HepG2 (cell line): ENCODE data around the gene OTOP2. TPM values are rescaled to one million over a fixed set of nuclear protein-coding genes. Genes with fewer than 3 reads are reported as not detected.

Source experiments
- ATAC-seq: fragments of 200-7000 bp; cut with Tn5 transposase; 3 replicates; pipeline ENCODE4 v1.9.1; 2020; ENCODE audit warnings: mild to moderate bottlenecking, moderate library complexity
- BruUV-seq: library from RNA; stranded (reverse); fragments of 400-500 nt; replicated peaks from 2 replicates; lab custom pipeline; 2021; lab: Mats Ljungman, UMichigan
- CTCF ChIA-PET: fragments of 300-600 bp; formaldehyde crosslinking; extraction: SDS; loops from one replicate; lab custom pipeline; 2021; ENCODE audit warnings: low total read pairs, inconsistent platforms, low intra/inter-chr PET ratio; lab: Yijun Ruan, JAX
- POLR2A ChIA-PET: fragments of 350-600 bp; sonication (Branson Sonifier 250); formaldehyde crosslinking; loops from one replicate; lab custom pipeline; 2020; ENCODE audit warnings: antibody characterized with exemption, inconsistent platforms; lab: Yijun Ruan, JAX
- DNase-seq: peaks from one replicate; pipeline ENCODE4 v3.0.0-alpha.2; 2015; ENCODE audit warnings: low spot score
- FAIRE-seq: peaks from 3 replicates; lab custom pipeline; 2011; peaks lifted over from hg19 to GRCh38; lab: Jason Lieb, UNC
- H2AFZ ChIP-seq: one replicate; pipeline ENCODE4 v1.6.1; 2011; ENCODE audit warnings: low read length, inconsistent platforms
- H3K27ac ChIP-seq: fragments of 300-600 bp; 3 replicates; pipeline ENCODE4 v1.8.0; 2011; ENCODE audit warnings: mixed run types, mild to moderate bottlenecking, mixed read lengths, low read length, inconsistent platforms; ENCODE audit not compliant: insufficient read depth; ENCODE audit errors: extremely low read length
- H3K27me3 ChIP-seq, 2 experiments: fragments of 200-600 bp in 1 of 2; 2 replicates in 1 of 2; 3 replicates in 1 of 2; pipeline versions ENCODE4 v1.6.0 to v1.8.0; 2011; ENCODE audit warnings: low read length in 2 of 2, mild to moderate bottlenecking in 2 of 2, moderate library complexity in 2 of 2, inconsistent platforms in 1 of 2; ENCODE audit not compliant: insufficient read depth in 2 of 2, control insufficient read depth in 1 of 2
- H3K36me3 ChIP-seq, 2 experiments: fragments of 200-600 bp in 1 of 2; replicated peaks in 1 of 2; 2 replicates in 1 of 2; 3 replicates in 1 of 2; pipeline versions ENCODE4 v1.5.1 to v1.8.0; 2011; ENCODE audit warnings: low read length in 2 of 2, inconsistent platforms in 1 of 2; ENCODE audit not compliant: insufficient read depth in 2 of 2, control insufficient read depth in 1 of 2
- H3K4me1 ChIP-seq: 2 replicates; pipeline ENCODE4 v1.5.1; 2012; ENCODE audit warnings: low read length, inconsistent platforms; ENCODE audit not compliant: insufficient read depth
- H3K4me2 ChIP-seq: 2 replicates; pipeline ENCODE4 v1.6.0; 2011; ENCODE audit warnings: low read depth, low read length, inconsistent platforms
- H3K4me3 ChIP-seq, 3 experiments: fragments of 200-600 bp in 1 of 3; sonication (generic), shearing (Covaris generic) in 1 of 3; replicated peaks in 1 of 3; 2 replicates each; pipeline ENCODE4 v1.5.1; 2011 to 2016; ENCODE audit warnings: low read length in 3 of 3, inconsistent platforms in 2 of 3, low read depth in 2 of 3, mild to moderate bottlenecking in 2 of 3, control low read depth in 1 of 3, mixed read lengths in 1 of 3; ENCODE audit not compliant: insufficient read depth in 1 of 3
- H3K79me2 ChIP-seq: one replicate; pipeline ENCODE4 v1.6.1; 2011; ENCODE audit warnings: low read length, inconsistent platforms; ENCODE audit not compliant: insufficient read depth
- H3K9ac ChIP-seq: 2 replicates; pipeline ENCODE4 v1.6.0; 2011; ENCODE audit warnings: mild to moderate bottlenecking, low read depth, low read length, inconsistent platforms; ENCODE audit not compliant: insufficient read depth
- H3K9me3 ChIP-seq: 2 replicates; pipeline ENCODE4 v1.5.1; 2012; ENCODE audit warnings: mild to moderate bottlenecking, low read length
- H4K20me1 ChIP-seq: 2 replicates; pipeline ENCODE4 v1.6.0; 2011; ENCODE audit warnings: inconsistent platforms, mild to moderate bottlenecking, low read length, moderate library complexity; ENCODE audit not compliant: insufficient read depth
- HNF4G ChIP-seq, 2 experiments: sonication (generic) in 1 of 2; formaldehyde crosslinking in 1 of 2; IDR thresholded peaks; 2 replicates each; pipeline versions ENCODE4 v1.4.0 to v1.6.1; 2011 to 2020; ENCODE audit warnings: borderline replicate concordance in 2 of 2, low read depth in 2 of 2, mild to moderate bottlenecking in 2 of 2, low read length in 1 of 2, missing genetic modification reagents in 1 of 2, moderate library complexity in 1 of 2
- POLR2AphosphoS2 ChIP-seq: IDR thresholded peaks from 2 replicates; pipeline ENCODE4 v1.6.1; 2011; ENCODE audit warnings: low read depth, low read length, improper control_type of control experiment
- REPIN1 ChIP-seq: sonication (generic); formaldehyde crosslinking; IDR thresholded peaks from 2 replicates; pipeline ENCODE4 v1.8.0; 2022; ENCODE audit warnings: missing genetic modification reagents, low read depth, mild to moderate bottlenecking, borderline replicate concordance
- SP5 ChIP-seq: IDR thresholded peaks from 2 replicates; pipeline ENCODE4 v1.6.1; 2016; ENCODE audit warnings: low read depth, borderline replicate concordance
- SRY ChIP-seq: sonication (generic); formaldehyde crosslinking; IDR thresholded peaks from 2 replicates; pipeline ENCODE4 v1.8.0; 2022; ENCODE audit warnings: mild to moderate bottlenecking, missing genetic modification reagents
- TCF7L2 ChIP-seq: IDR thresholded peaks from 2 replicates; pipeline ENCODE4 v1.6.1; 2011; ENCODE audit warnings: mild to moderate bottlenecking, low read depth, low read length, moderate library complexity
- ZBTB7A ChIP-seq: sonication (generic); formaldehyde crosslinking; IDR thresholded peaks from 2 replicates; pipeline ENCODE4 v1.8.0; 2022; ENCODE audit warnings: mild to moderate bottlenecking, missing genetic modification reagents
- ZNF33A ChIP-seq: sonication (generic); formaldehyde crosslinking; IDR thresholded peaks from 2 replicates; pipeline ENCODE4 v1.5.1; 2020; ENCODE audit warnings: missing genetic modification reagents, mild to moderate bottlenecking, moderate library complexity, borderline replicate concordance
- ZNF546 ChIP-seq: sonication (generic); formaldehyde crosslinking; conservative IDR thresholded peaks from 2 replicates; pipeline ENCODE4 v1.8.1; 2023; ENCODE audit warnings: mild to moderate bottlenecking, missing genetic modification reagents
- WGBS: methylation state at CpG from one replicate; pipeline ENCODE4 v1.1.6; 2017; ENCODE audit warnings: low lambda C conversion rate; 5-methylcytosine and 5-hydroxymethylcytosine counted together
- in situ Hi-C: cut with HindIII; loops from 2 replicates; pipeline ENCODE4 v1.10.0; 2017; ENCODE audit warnings: low pct_unique_long_range_greater_than_20kb; ENCODE audit not compliant: extremely low pct_ligation_motif_present
- intact Hi-C: fragments of 100-400 bp; cut with micrococcal nuclease; formaldehyde crosslinking; loops from one replicate; pipeline ENCODE4 v1.10.0; 2022; ENCODE audit not compliant: unreplicated experiment
- polyA plus RNA-seq, 8 experiments: library from polyadenylated mRNA; depleted of rRNA in 3 of 8; stranded (reverse) in 7 of 8; unstranded in 1 of 8; fragments of >200 nt; fragmentation: Illumina TruSeq in 4 of 8; extraction: Trizol in 4 of 8; gene quantifications; 2 replicates each; pipeline versions ENCODE4 v1.2.1 to v1.2.3, GENCODE V29; 2011 to 2016; ENCODE audit warnings: low read depth in 4 of 8, missing spikeins in 1 of 8, mixed read lengths in 1 of 8; ENCODE audit not compliant: insufficient read depth in 1 of 8
- total RNA-seq, 5 experiments: library from RNA; depleted of rRNA; stranded (reverse); fragments of >200 nt; fragmentation: Illumina TruSeq; extraction: Trizol; gene quantifications; 2 replicates each; pipeline ENCODE4 v1.2.3, GENCODE V29; 2016; ENCODE audit warnings: low read depth in 1 of 5
- TF ChIP-seq, protein P1 (sequence below), 2 experiments: fragments of 450-650 bp in 1 of 2; sonication (generic) in 1 of 2; formaldehyde crosslinking in 1 of 2; IDR thresholded peaks; 2 replicates each; pipeline versions ENCODE4 v1.6.1 to v1.8.0; 2016 to 2022; ENCODE audit warnings: antibody characterized with exemption in 1 of 2, mild to moderate bottlenecking in 1 of 2, missing genetic modification reagents in 1 of 2
- TF ChIP-seq, protein P2 (sequence below): sonication (generic); formaldehyde crosslinking; IDR thresholded peaks from 2 replicates; pipeline ENCODE4 v1.4.0; 2020; ENCODE audit warnings: missing genetic modification reagents

The OTOP2 gene
- total and polyA plus RNA-seq, 2 of the 13 experiments (the other 11 are each of a cell fraction or from before 2014, with no cell fraction given) = not detected

DNA sequence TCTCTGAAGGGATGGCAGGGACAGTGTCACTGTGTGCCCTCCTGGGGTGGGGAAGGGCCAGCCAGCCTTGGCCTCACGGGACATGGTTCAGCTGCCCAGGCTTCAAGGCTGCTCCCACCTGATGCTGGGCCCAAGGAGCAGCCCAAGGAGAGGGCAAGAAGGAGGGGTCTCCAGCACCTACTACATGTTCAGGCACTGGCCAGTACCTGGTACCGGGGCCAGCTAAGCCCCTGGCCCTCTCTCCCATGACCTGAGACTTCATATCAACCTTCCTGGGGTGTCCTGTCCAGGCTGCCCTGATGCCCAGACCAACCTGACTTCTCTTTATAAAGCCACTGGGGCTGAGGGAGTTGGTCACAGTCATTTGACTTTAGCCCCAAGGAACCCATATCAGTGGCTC, 2.3 kb upstream of the OTOP2 start:
- WGBS = no CpG with 5 or more reads among the region's 2 CpGs
- TF ChIP-seq ZNF546 (CRISPR knock-in tag) (no peak), ZNF33A (CRISPR knock-in tag) (no peak), SP5 (CRISPR knock-in tag) (no peak), REPIN1 (no peak), TCF7L2 (no peak), ZBTB7A (CRISPR knock-in tag) (no peak), POLR2AphosphoS2 (no peak), HNF4G (IDR thresholded peaks at IDR 0.05; ENCODE audit: borderline replicate concordance, low read depth, low read length) (no peak), HNF4G (CRISPR knock-in tag; IDR thresholded peaks at IDR 0.05; ENCODE audit: borderline replicate concordance, low read depth) (no peak), SRY (CRISPR knock-in tag) (no peak)
- TF ChIP-seq, protein P1, sequence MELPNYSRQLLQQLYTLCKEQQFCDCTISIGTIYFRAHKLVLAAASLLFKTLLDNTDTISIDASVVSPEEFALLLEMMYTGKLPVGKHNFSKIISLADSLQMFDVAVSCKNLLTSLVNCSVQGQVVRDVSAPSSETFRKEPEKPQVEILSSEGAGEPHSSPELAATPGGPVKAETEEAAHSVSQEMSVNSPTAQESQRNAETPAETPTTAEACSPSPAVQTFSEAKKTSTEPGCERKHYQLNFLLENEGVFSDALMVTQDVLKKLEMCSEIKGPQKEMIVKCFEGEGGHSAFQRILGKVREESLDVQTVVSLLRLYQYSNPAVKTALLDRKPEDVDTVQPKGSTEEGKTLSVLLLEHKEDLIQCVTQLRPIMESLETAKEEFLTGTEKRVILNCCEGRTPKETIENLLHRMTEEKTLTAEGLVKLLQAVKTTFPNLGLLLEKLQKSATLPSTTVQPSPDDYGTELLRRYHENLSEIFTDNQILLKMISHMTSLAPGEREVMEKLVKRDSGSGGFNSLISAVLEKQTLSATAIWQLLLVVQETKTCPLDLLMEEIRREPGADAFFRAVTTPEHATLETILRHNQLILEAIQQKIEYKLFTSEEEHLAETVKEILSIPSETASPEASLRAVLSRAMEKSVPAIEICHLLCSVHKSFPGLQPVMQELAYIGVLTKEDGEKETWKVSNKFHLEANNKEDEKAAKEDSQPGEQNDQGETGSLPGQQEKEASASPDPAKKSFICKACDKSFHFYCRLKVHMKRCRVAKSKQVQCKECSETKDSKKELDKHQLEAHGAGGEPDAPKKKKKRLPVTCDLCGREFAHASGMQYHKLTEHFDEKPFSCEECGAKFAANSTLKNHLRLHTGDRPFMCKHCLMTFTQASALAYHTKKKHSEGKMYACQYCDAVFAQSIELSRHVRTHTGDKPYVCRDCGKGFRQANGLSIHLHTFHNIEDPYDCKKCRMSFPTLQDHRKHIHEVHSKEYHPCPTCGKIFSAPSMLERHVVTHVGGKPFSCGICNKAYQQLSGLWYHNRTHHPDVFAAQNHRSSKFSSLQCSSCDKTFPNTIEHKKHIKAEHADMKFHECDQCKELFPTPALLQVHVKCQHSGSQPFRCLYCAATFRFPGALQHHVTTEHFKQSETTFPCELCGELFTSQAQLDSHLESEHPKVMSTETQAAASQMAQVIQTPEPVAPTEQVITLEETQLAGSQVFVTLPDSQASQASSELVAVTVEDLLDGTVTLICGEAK (IDR thresholded peaks at IDR 0.05) = no peak
- TF ChIP-seq, protein P1 (CRISPR knock-in tag; IDR thresholded peaks at IDR 0.05) = no peak
- TF ChIP-seq, protein P2, sequence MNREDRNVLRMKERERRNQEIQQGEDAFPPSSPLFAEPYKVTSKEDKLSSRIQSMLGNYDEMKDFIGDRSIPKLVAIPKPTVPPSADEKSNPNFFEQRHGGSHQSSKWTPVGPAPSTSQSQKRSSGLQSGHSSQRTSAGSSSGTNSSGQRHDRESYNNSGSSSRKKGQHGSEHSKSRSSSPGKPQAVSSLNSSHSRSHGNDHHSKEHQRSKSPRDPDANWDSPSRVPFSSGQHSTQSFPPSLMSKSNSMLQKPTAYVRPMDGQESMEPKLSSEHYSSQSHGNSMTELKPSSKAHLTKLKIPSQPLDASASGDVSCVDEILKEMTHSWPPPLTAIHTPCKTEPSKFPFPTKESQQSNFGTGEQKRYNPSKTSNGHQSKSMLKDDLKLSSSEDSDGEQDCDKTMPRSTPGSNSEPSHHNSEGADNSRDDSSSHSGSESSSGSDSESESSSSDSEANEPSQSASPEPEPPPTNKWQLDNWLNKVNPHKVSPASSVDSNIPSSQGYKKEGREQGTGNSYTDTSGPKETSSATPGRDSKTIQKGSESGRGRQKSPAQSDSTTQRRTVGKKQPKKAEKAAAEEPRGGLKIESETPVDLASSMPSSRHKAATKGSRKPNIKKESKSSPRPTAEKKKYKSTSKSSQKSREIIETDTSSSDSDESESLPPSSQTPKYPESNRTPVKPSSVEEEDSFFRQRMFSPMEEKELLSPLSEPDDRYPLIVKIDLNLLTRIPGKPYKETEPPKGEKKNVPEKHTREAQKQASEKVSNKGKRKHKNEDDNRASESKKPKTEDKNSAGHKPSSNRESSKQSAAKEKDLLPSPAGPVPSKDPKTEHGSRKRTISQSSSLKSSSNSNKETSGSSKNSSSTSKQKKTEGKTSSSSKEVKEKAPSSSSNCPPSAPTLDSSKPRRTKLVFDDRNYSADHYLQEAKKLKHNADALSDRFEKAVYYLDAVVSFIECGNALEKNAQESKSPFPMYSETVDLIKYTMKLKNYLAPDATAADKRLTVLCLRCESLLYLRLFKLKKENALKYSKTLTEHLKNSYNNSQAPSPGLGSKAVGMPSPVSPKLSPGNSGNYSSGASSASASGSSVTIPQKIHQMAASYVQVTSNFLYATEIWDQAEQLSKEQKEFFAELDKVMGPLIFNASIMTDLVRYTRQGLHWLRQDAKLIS (CRISPR knock-in tag) = no peak

More for the DNA sequence above, 2.3 kb upstream of the OTOP2 start:
- ChIA-PET CTCF (interaction anchor here (3.2 to 3.4 kb wide), 2 partner anchors 36 to 39 kb away, joined by 23 to 32 read pairs; no protein-coding TSS in a partner anchor), POLR2A (interaction anchor here (0.6 to 1.1 kb wide), 2 partner anchors 48 to 103 kb away, joined by 3 read pairs; no protein-coding TSS in a partner anchor)
- H3K9ac ChIP-seq = no peak overlapping the region
- H3K27me3 ChIP-seq = peaks cover 23 to 73% of the 10 kb centered on the region in 2 experiments
- in situ Hi-C loops (loop anchor here (5.0 kb wide), 1 partner anchor 36 kb away; no protein-coding TSS in a partner anchor), intact Hi-C loops (no loop called here)
- no TSS peak for BruUV-seq
- H4K20me1 ChIP-seq = no peaks in the 10 kb centered on the region
- FAIRE-seq (no peak), DNase-seq (no peak), ATAC-seq (no peak)
- no peak overlapping the region for H3K4me3 ChIP-seq
- H2AFZ ChIP-seq = no peak overlapping the region
- H3K4me1 ChIP-seq = peaks cover 31% of the 10 kb centered on the region
- no peaks in the 10 kb centered on the region for H3K79me2 ChIP-seq
- no peaks in the 10 kb centered on the region for H3K36me3 ChIP-seq
- H3K4me2 ChIP-seq = no peak overlapping the region
- H3K9me3 ChIP-seq = no peaks in the 10 kb centered on the region
- no peak overlapping the region for H3K27ac ChIP-seq
